Sigmoid colon (tissue), 7 donors: ENCODE data around the gene PER2. TPM values are rescaled to one million over a fixed set of nuclear protein-coding genes. Genes with fewer than 3 reads are reported as not detected.
A peak's percentile ranks its signal among the peaks of the same experiment; 100 is the strongest.

Source experiments
- DNase-seq: peaks from one replicate; pipeline ENCODE4 v3.0.0-alpha.2; 2019
- H3K27ac ChIP-seq, 4 donors: fragments of 200-600 bp; sonication (generic); one replicate each; pipeline ENCODE4 v1.5.1; 2016 to 2019; ENCODE audit warnings: mild to moderate bottlenecking in 1 of 4
- H3K27me3 ChIP-seq, 3 donors: fragments of 200-600 bp; sonication (generic); one replicate each; pipeline ENCODE4 v1.5.1; 2019; ENCODE audit warnings: mild to moderate bottlenecking in 1 of 3
- H3K36me3 ChIP-seq, 4 donors: fragments of 200-600 bp; sonication (generic); one replicate each; pipeline ENCODE4 v1.5.1; 2016 to 2019
- H3K4me1 ChIP-seq, 4 donors: fragments of 200-600 bp; sonication (generic); one replicate each; pipeline ENCODE4 v1.5.1; 2017 to 2019
- H3K4me3 ChIP-seq, 4 donors: fragments of 200-600 bp; sonication (generic); one replicate each; pipeline ENCODE4 v1.5.1; 2017 to 2019; ENCODE audit warnings: mild to moderate bottlenecking in 2 of 4, moderate library complexity in 1 of 4
- H3K9me3 ChIP-seq, 4 donors: fragments of 200-600 bp in 3 of 4; sonication (generic) in 3 of 4; one replicate each; pipeline versions ENCODE4 v1.5.1 to v1.6.1; 2013 to 2019
- CTCF ChIP-seq, 4 experiments: fragments of 450-650 bp in 3 of 4; fragments of 200-600 bp in 1 of 4; IDR thresholded peaks; one replicate each; pipeline ENCODE4 v1.5.1; 2016 to 2019; ENCODE audit warnings: antibody characterized with exemption in 4 of 4, mild to moderate bottlenecking in 3 of 4, moderate library complexity in 2 of 4
- EP300 ChIP-seq, 4 donors: sonication (generic); formaldehyde crosslinking; IDR thresholded peaks; one replicate each; pipeline ENCODE4 v1.6.1; 2017; ENCODE audit warnings: antibody characterized with exemption in 4 of 4
- POLR2A ChIP-seq, 2 donors: fragments of 450-650 bp; IDR thresholded peaks; one replicate each; pipeline ENCODE4 v1.6.1; 2016; ENCODE audit warnings: antibody characterized with exemption in 2 of 2, mild to moderate bottlenecking in 2 of 2, moderate library complexity in 2 of 2
- POLR2AphosphoS5 ChIP-seq, 4 donors: sonication (generic); formaldehyde crosslinking; IDR thresholded peaks; one replicate each; pipeline ENCODE4 v1.6.1; 2017; ENCODE audit warnings: antibody characterized with exemption in 4 of 4
- WGBS, 2 donors: extraction: QIAGEN DNeasy Blood & Tissue Kit; methylation state at CpG; one replicate each; pipeline ENCODE4 v1.1.7; 2013; 5-methylcytosine and 5-hydroxymethylcytosine counted together
- intact Hi-C: fragments of 100-400 bp; cut with DNase I; formaldehyde crosslinking; loops from one replicate; pipeline ENCODE4 v1.15.1; 2023
- polyA plus RNA-seq, 3 donors: library from polyadenylated mRNA; stranded (reverse); fragments of 200-250 nt; gene quantifications; one replicate each; pipeline ENCODE4 v1.2.3, GENCODE V29; 2013
- total RNA-seq, 4 donors: library from RNA; depleted of rRNA; stranded (reverse); fragments of >200 nt; gene quantifications; one replicate each; pipeline ENCODE4 v1.1.0, GENCODE V29; 2016
- donor health status: healthy with polysubstance abuse.
- donor health status: Bipolar disorder and iron deficiency.
- donor health status: healthy.

Gene PER2, protein sequence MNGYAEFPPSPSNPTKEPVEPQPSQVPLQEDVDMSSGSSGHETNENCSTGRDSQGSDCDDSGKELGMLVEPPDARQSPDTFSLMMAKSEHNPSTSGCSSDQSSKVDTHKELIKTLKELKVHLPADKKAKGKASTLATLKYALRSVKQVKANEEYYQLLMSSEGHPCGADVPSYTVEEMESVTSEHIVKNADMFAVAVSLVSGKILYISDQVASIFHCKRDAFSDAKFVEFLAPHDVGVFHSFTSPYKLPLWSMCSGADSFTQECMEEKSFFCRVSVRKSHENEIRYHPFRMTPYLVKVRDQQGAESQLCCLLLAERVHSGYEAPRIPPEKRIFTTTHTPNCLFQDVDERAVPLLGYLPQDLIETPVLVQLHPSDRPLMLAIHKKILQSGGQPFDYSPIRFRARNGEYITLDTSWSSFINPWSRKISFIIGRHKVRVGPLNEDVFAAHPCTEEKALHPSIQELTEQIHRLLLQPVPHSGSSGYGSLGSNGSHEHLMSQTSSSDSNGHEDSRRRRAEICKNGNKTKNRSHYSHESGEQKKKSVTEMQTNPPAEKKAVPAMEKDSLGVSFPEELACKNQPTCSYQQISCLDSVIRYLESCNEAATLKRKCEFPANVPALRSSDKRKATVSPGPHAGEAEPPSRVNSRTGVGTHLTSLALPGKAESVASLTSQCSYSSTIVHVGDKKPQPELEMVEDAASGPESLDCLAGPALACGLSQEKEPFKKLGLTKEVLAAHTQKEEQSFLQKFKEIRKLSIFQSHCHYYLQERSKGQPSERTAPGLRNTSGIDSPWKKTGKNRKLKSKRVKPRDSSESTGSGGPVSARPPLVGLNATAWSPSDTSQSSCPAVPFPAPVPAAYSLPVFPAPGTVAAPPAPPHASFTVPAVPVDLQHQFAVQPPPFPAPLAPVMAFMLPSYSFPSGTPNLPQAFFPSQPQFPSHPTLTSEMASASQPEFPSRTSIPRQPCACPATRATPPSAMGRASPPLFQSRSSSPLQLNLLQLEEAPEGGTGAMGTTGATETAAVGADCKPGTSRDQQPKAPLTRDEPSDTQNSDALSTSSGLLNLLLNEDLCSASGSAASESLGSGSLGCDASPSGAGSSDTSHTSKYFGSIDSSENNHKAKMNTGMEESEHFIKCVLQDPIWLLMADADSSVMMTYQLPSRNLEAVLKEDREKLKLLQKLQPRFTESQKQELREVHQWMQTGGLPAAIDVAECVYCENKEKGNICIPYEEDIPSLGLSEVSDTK (N-terminal part only)
- total RNA-seq (10 to 100 TPM in 1 of 4 donors, 1 to 10 TPM in 3; 7.7 to 11.8 (median 9.2) TPM), polyA plus RNA-seq (1 to 10 TPM; 3.7 to 7.1 (median 4.2) TPM)

- peak within 1 kb of the TSS; percentile 93 to 97 (median 94) for H3K27ac ChIP-seq
- H3K36me3 ChIP-seq: no peaks in the 10 kb centered on the region
- TF ChIP-seq POLR2AphosphoS5 (IDR thresholded peaks at IDR 0.05) (peak in 3 of 4 donors; percentile 56 to 80 (median 79)), CTCF (IDR thresholded peaks at IDR 0.05) (no peak)
- intact Hi-C loops: loop anchor here (2.0 to 5.0 kb wide), 3 partner anchors 33 to 309 kb away; partner anchors contain the start of genes ASB1 and TRAF3IP1
- H3K9me3 ChIP-seq: no peaks in the 10 kb centered on the region
- peaks cover 0 to 57% (median 49%) of the 10 kb centered on the region in 4 donors for H3K4me1 ChIP-seq
- H3K27me3 ChIP-seq: no peaks in the 10 kb centered on the region
- 1 to 2% methylated on average over 65 of the region's 65 CpGs for WGBS, 2 donors
- peak within 1 kb of the TSS; percentile 77 to 86 (median 84) for H3K4me3 ChIP-seq
- peak; percentile 90 for DNase-seq
Observed at GRCh38 chr2:238287737-238288649, at the start of gene PER2. PER2 (minus strand) TSS chr2:238288610; CDS start chr2:238277936, 10,674 bp downstream.

DNA sequence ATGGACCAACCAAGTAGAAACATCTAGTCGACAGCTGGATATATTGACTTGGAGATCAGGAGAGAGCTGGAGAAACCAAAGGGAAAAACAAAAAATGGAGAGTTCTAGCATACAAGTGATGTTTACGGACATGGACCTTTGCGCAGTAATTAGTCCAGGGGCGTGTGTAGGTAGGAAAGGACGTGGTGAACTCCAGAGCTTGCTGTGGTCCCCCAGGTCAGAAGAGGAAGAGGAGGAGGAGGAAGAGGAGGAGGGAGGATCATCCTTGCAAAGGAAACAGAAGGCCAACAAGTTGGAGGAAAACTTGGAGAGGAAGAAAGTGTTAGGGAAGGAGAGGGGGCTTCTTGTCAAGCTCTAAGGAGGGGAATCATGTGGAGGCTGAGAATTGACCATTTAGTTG lies 49.4 kb upstream of the PER2 start:
- intact Hi-C loops: no loop called here
- H3K9me3 ChIP-seq: no peaks in the 10 kb centered on the region
- H3K27me3 ChIP-seq: no peaks in the 10 kb centered on the region
- TF ChIP-seq CTCF (IDR thresholded peaks at IDR 0.05) (no peak), POLR2A (IDR thresholded peaks at IDR 0.05) (no peak), EP300 (IDR thresholded peaks at IDR 0.05) (no peak), POLR2AphosphoS5 (IDR thresholded peaks at IDR 0.05) (no peak)
- peaks cover 0 to 21% (median 0%) of the 10 kb centered on the region in 4 donors for H3K36me3 ChIP-seq
- H3K27ac ChIP-seq: no peak overlapping the region
- H3K4me1 ChIP-seq: peaks cover 0 to 12% (median 1%) of the 10 kb centered on the region in 4 donors
- WGBS, 2 donors: 82 to 88% methylated on average over 5 of the region's 5 CpGs
- DNase-seq: no peak
- no peak overlapping the region for H3K4me3 ChIP-seq

GRCh38 chr2:238336793-238337444 lies 48.5 kb upstream of the PER2 start:
- DNase-seq: no peak
- Histone ChIP-seq H3K36me3 (peaks cover 0 to 21% (median 0%) of the 10 kb centered on the region in 4 donors), H3K27ac (no peak overlapping the region), H3K4me1 (peaks cover 0 to 12% (median 1%) of the 10 kb centered on the region in 4 donors), H3K9me3 (no peaks in the 10 kb centered on the region), H3K4me3 (no peak overlapping the region), H3K27me3 (no peaks in the 10 kb centered on the region)
- 91 to 96% methylated on average over 5 of the region's 5 CpGs for WGBS, 2 donors
- TF ChIP-seq EP300 (IDR thresholded peaks at IDR 0.05) (no peak), POLR2A (IDR thresholded peaks at IDR 0.05) (no peak), POLR2AphosphoS5 (IDR thresholded peaks at IDR 0.05) (no peak), CTCF (IDR thresholded peaks at IDR 0.05) (no peak)
- intact Hi-C loops: no loop called here
